ENCODE data around the gene SCFD2.

DNA sequence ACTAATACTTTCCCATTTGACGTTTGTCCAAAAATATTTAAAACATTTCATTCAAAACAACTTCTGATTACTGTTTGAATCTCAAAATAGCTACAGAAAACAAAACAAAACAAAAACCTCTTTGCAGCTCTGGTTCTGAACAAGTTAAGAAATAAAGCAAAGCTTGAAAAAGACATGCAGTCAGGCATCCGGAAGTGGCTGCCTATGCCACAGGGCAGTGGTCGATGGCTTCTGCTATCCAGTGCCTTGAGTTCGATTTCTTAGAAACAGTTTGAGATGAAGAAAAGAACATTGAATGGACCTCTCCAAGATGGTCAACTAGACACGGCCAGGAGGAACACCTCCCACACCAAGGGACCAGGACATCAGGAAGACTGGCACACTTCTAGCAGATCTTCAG, 125.3 kb downstream of the SCFD2 start:
- TF ChIP-seq CTCF (IDR thresholded peaks at IDR 0.05) = no peak
- TF ChIP-seq POLR2AphosphoS5 (IDR thresholded peaks at IDR 0.05) = no peak
- no peak for TF ChIP-seq POLR2A (IDR thresholded peaks at IDR 0.05)
